ENCODE measurements around the gene TRAM2. TPM values are rescaled to one million over a fixed set of nuclear protein-coding genes. Genes with fewer than 3 reads are reported as not detected.

The TRAM2 gene
- total RNA-seq, 4 donors from 2014 or later, result 3.8 to 33.2 (median 17.6) TPM

DNA sequence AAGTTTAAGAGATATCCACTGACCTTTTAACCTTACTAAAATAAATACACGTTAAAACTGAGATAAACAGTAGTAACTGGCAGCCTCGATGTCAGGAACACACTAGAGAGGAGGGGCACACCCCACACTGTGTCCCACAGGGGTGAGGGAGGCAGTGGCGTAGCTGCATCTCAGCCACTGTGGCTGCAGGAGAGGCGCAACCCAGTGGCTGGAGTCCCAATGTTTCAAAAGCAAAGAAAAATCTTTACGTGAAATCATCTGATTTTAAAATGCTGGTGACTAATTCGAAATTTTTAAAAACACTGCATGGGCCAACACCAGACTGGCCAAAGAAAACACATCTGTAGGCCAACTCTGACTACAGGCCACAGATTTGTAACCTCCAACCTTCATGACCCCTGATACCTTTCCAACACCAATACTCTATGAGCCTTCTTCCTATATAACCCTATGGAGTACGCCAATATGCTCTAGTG is 54.7 kb downstream of the TRAM2 start:
- Histone ChIP-seq H3K4me1 (peaks cover 7 to 10% of the 10 kb centered on the region in 2 donors), H3K9me3 (no peaks in the 10 kb centered on the region), H3K4me3 (no peak overlapping the region), H3K36me3 (no peaks in the 10 kb centered on the region), H3K27ac (peak overlapping the region; percentile 69 to 75), H3K27me3 (no peaks in the 10 kb centered on the region)
- peak; percentile 61 to 65 for DNase-seq
- intact Hi-C loops (cut with DNase I; ENCODE audit: low total_unique reads), result no loop called here
- TF ChIP-seq, protein P1, sequence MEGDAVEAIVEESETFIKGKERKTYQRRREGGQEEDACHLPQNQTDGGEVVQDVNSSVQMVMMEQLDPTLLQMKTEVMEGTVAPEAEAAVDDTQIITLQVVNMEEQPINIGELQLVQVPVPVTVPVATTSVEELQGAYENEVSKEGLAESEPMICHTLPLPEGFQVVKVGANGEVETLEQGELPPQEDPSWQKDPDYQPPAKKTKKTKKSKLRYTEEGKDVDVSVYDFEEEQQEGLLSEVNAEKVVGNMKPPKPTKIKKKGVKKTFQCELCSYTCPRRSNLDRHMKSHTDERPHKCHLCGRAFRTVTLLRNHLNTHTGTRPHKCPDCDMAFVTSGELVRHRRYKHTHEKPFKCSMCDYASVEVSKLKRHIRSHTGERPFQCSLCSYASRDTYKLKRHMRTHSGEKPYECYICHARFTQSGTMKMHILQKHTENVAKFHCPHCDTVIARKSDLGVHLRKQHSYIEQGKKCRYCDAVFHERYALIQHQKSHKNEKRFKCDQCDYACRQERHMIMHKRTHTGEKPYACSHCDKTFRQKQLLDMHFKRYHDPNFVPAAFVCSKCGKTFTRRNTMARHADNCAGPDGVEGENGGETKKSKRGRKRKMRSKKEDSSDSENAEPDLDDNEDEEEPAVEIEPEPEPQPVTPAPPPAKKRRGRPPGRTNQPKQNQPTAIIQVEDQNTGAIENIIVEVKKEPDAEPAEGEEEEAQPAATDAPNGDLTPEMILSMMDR (IDR thresholded peaks at IDR 0.05), result no peak
- no peak for TF ChIP-seq POLR2A (IDR thresholded peaks at IDR 0.05)

DNA sequence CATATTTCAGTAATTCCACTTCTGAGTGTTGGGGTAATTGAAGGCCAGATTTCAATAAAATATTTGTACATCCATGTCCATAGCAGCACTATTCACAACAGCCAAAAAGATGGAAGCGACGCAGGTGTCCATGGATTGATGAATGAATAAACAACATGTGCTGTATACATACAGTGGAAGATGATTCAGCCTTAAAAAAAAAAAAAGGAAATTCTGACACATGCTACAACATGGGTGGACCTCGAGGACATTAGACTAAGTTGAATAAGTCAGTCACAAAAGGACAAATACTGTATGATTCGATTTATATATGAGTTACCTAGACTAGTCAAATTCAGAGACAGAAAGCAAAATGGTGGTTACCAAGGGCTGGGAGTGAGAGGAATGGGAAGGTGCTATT is 57.2 kb downstream of the TRAM2 start:
- no peak overlapping the region for H3K4me3 ChIP-seq
- H3K27me3 ChIP-seq, result no peaks in the 10 kb centered on the region
- no peak for DNase-seq
- H3K36me3 ChIP-seq, result no peaks in the 10 kb centered on the region
- H3K9me3 ChIP-seq, result no peaks in the 10 kb centered on the region
- intact Hi-C loops (cut with DNase I; ENCODE audit: low total_unique reads), result loop anchor here (10.0 kb wide), 1 partner anchor 55 kb away; the partner anchor contains the start of gene TRAM2
- H3K27ac ChIP-seq, result no peak overlapping the region
- no peak for TF ChIP-seq POLR2A (IDR thresholded peaks at IDR 0.05)
- H3K4me1 ChIP-seq, result peaks cover 7 to 10% of the 10 kb centered on the region in 2 donors

DNA sequence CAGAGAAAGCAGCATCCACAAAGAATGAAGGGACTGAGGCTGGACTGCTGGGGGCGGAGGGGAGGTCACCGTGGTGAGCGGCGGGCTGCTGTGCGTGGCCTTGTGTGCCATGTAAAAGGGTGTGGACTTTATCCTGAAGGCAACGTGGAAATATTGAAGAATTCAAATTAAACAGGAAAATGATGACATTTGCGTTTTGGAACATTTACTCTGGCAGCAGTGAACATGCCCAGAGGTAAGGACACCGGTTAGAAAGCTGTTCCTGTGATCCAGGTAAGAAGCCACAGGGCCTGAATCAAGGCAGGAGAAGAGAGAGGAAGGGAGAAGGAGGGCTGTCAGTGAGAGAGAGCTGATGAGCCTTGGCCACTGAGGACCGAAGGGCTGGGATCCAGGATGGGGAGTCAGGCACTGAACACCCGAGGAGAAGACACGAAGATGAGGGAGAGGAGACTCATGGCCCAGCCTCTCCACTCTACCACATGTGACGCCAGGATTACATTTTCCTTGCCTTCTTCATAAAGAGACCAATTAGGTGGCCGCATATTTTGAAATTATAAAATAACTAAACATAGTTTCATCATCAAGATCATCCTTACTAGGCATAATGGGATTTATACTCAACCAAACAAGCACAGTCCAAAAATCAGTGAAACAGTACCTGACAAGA is 58.4 kb downstream of the TRAM2 start:
- Histone ChIP-seq H3K4me3 (no peak overlapping the region), H3K27me3 (no peaks in the 10 kb centered on the region), H3K9me3 (no peaks in the 10 kb centered on the region), H3K36me3 (no peaks in the 10 kb centered on the region), H3K27ac (peak overlapping the region; percentile 89 to 94), H3K4me1 (peaks cover 10 to 15% of the 10 kb centered on the region in 2 donors)
- TF ChIP-seq, protein P1 (IDR thresholded peaks at IDR 0.05), result no peak
- TF ChIP-seq POLR2A (IDR thresholded peaks at IDR 0.05), result no peak
- DNase-seq, result no peak
- intact Hi-C loops (cut with DNase I; ENCODE audit: low total_unique reads), result loop anchor here (10.0 kb wide), 1 partner anchor 56 kb away; the partner anchor contains the start of gene TRAM2

DNA sequence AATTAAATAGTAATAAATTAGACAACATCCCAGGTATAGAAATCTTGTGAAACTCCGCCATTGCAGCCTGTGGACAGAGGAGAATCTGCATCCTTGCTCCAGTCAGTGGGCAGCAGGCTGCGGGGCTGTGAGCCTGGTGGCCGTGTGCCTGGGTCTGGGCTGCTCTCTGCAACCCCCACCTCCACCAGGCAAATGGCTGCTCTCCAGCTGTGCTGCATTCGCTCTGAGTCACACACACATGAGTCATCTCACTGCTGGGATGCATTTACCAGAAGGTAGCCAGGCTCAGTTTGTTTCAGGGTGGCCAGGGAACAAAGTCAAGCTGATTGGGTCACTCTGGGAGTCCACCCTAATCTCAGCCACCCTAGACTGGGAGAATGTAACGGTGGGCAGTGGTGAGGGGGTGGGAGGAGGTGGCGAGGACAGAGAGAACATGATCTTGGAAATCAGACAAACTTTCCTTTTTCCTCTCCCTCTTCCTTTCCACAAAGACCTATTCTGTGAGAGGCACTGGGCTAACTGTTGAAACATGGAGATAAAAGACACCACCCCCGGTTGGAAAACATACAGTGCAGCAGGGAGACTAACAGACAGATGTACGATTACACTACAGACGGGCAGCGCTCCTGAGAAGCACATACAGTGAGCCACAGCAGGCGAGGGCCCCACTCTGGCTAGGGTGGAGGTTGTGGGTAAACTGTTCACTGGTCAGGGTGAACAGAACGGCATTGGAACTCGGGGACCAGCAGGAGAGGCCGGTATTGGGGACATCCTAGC is 59.2 kb downstream of the TRAM2 start:
- Histone ChIP-seq H3K9me3 (no peaks in the 10 kb centered on the region), H3K4me1 (peaks cover 11 to 22% of the 10 kb centered on the region in 2 donors), H3K27me3 (no peaks in the 10 kb centered on the region), H3K36me3 (no peaks in the 10 kb centered on the region), H3K27ac (peak overlapping the region; percentile 89 to 94), H3K4me3 (no peak overlapping the region)
- TF ChIP-seq, protein P1 (IDR thresholded peaks at IDR 0.05), result no peak
- peak; percentile 14 to 53 for TF ChIP-seq POLR2A (IDR thresholded peaks at IDR 0.05)
- intact Hi-C loops (cut with DNase I; ENCODE audit: low total_unique reads), result loop anchor here (10.0 kb wide), 1 partner anchor 57 kb away; the partner anchor contains the start of gene TRAM2
- peak; percentile 92 to 94 for DNase-seq

DNA sequence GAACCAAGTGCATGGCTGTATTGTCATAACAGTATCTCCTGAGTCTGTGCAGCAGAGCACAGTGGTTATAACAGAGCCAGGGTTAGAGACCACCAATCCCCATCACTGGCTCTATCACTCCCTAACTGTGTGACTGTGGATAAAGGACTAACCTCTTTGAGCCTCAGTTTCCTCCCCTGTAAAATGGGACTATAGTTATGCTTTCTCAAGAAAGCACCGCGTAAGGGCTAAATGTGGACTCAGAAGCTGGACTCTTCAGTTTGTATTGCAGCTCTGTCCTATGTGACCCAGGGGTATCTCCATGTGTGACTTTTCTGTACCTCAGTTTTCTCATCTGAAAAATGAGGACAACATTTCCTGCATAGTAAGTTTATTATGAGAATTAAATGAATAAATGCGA is 59.9 kb downstream of the TRAM2 start:
- no peak overlapping the region for H3K4me3 ChIP-seq
- no peak for DNase-seq
- no peaks in the 10 kb centered on the region for H3K27me3 ChIP-seq
- TF ChIP-seq POLR2A (IDR thresholded peaks at IDR 0.05), result no peak
- TF ChIP-seq, protein P1 (IDR thresholded peaks at IDR 0.05), result no peak
- peaks cover 8 to 27% of the 10 kb centered on the region in 2 donors for H3K4me1 ChIP-seq
- H3K27ac ChIP-seq, result peak overlapping the region; percentile 89 to 94
- intact Hi-C loops (cut with DNase I; ENCODE audit: low total_unique reads), result loop anchor here (10.0 kb wide), 1 partner anchor 58 kb away; the partner anchor contains the start of gene TRAM2
- no peaks in the 10 kb centered on the region for H3K9me3 ChIP-seq
- no peaks in the 10 kb centered on the region for H3K36me3 ChIP-seq
